ENCODE measurements around the gene NACAD. TPM values are rescaled to one million over a fixed set of nuclear protein-coding genes. Genes with fewer than 3 reads are reported as not detected.

The NACAD gene
- total RNA-seq, 4 donors from 2014 or later: 0.04 to 1.9 (median 0.62) TPM; not detected in 1

- WGBS, 2 donors: 58 to 62% methylated on average over 1 to 4 of the region's 6 CpGs
- intact Hi-C loops (cut with DNase I): no loop called here
- TF ChIP-seq POLR2A (IDR thresholded peaks at IDR 0.05) (no peak), CTCF (IDR thresholded peaks at IDR 0.05) (no peak)
- Histone ChIP-seq H3K36me3 (no peaks in the 10 kb centered on the region), H3K9me3 (no peaks in the 10 kb centered on the region), H3K27me3 (no peaks in the 10 kb centered on the region), H3K4me3 (no peak overlapping the region), H3K4me1 (no peaks in the 10 kb centered on the region), H3K27ac (no peak overlapping the region)
- DNase-seq: no peak
Observed at GRCh38 chr7:45126920-45127319, 38.2 kb upstream of the NACAD start.

- no peaks in the 10 kb centered on the region for H3K27me3 ChIP-seq
- DNase-seq: no peak
- H3K4me3 ChIP-seq: no peak overlapping the region
- no peaks in the 10 kb centered on the region for H3K36me3 ChIP-seq
- TF ChIP-seq POLR2A (IDR thresholded peaks at IDR 0.05) (no peak), CTCF (IDR thresholded peaks at IDR 0.05) (no peak)
- H3K9me3 ChIP-seq: no peaks in the 10 kb centered on the region
- 85% methylated on average over 4 of the region's 6 CpGs; no CpG with 5 or more reads in 1 of the 2 donors for WGBS, 2 donors
- H3K4me1 ChIP-seq: no peaks in the 10 kb centered on the region
- no peak overlapping the region for H3K27ac ChIP-seq
- intact Hi-C loops (cut with DNase I): no loop called here
Observed at GRCh38 chr7:45126201-45126600, 37.4 kb upstream of the NACAD start.

GRCh38 chr7:45125193-45125904 lies 36.6 kb upstream of the NACAD start:
- intact Hi-C loops (cut with DNase I): no loop called here
- Histone ChIP-seq H3K36me3 (no peaks in the 10 kb centered on the region), H3K27ac (no peak overlapping the region), H3K4me1 (no peaks in the 10 kb centered on the region), H3K4me3 (no peak overlapping the region), H3K27me3 (no peaks in the 10 kb centered on the region), H3K9me3 (no peaks in the 10 kb centered on the region)
- DNase-seq: no peak
- 80 to 84% methylated on average over 4 to 11 of the region's 11 CpGs for WGBS, 2 donors
- TF ChIP-seq CTCF (IDR thresholded peaks at IDR 0.05) (no peak), POLR2A (IDR thresholded peaks at IDR 0.05) (no peak)

- WGBS, 2 donors: 71 to 76% methylated on average over 7 to 8 of the region's 12 CpGs
- Histone ChIP-seq H3K36me3 (no peaks in the 10 kb centered on the region), H3K27ac (no peak overlapping the region), H3K27me3 (no peaks in the 10 kb centered on the region), H3K4me3 (no peak overlapping the region), H3K4me1 (no peaks in the 10 kb centered on the region), H3K9me3 (no peaks in the 10 kb centered on the region)
- intact Hi-C loops (cut with DNase I): no loop called here
- DNase-seq: no peak
- TF ChIP-seq CTCF (IDR thresholded peaks at IDR 0.05) (no peak), POLR2A (IDR thresholded peaks at IDR 0.05) (no peak)
Observed at GRCh38 chr7:45123913-45124710, 35.3 kb upstream of the NACAD start.
